HG02610 (cell line): ENCODE data around the gene FAM118A.
"Not testable (repeated sequence)": the region's sequence is repeated elsewhere in the genome, so short reads cannot be mapped to it uniquely, and the experiment has no call there.

Experiments used
- ATAC-seq: cut with Tn5 transposase; IDR thresholded peaks from one replicate; pipeline ENCODE4 v1.9.1; 2021; ENCODE audit warnings: mild to moderate bottlenecking, moderate library complexity; ENCODE audit not compliant: unreplicated experiment

The FAM118A gene

DNA sequence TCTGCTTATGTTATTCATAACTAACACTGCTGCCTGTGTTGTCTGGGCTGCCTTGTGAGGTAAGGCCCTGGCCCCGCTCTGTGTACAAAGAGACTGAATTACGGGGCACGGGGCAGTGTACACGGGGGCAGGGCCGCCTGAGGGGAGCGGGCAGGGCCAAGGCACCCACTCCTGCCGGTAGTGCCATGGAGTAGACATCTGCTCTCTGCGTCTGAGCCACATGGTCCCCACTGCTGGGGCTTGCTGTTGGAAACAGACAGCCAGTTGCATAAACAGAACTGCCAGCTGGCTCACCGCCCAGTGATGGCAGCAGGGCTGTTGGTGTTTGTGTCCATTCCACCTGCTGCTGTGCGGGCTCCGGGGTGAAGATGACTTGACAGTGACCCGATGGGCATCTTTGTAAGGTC is 19.8 kb downstream of the FAM118A start:
- no peak for ATAC-seq

DNA sequence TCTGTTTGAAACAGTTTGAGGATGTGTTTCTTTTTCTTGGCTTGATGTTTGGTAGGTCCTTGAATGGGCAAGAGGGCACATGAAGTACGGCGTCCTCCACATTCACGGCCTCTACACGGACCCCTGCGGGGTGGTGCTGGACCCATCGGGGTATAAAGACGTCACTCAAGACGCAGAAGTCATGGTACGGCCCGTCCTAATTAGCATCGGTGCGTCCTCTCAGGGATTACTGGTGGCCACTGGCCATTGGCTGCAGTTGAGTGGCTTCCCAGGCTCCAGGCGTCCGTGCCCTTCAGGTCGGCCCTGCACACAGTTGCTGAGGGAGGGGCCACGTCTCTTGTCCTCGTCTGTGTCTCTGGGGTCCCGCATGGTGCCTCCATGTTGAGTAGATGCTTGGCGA is 20.8 kb downstream of the FAM118A start:
- no peak for ATAC-seq

DNA sequence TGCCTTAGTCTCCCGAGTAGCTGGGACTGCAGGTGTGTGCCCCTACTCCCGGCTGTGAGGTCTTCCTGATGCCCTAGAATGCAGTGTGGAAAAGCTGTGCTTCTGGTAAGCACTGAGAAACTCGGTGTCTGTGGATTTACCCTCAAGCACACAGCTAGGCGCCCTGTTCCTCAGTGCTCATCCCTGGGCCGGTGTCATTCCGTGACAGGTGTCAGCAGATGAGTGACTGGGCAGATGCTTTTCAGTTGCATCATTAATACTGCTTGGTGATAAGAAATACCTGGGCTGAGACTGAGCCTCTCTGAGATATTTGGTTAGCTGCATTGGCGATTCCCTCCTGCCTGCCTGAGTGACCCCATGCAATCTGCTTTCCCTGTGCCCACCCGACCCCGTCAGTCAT is 21.8 kb downstream of the FAM118A start:
- no peak for ATAC-seq

DNA sequence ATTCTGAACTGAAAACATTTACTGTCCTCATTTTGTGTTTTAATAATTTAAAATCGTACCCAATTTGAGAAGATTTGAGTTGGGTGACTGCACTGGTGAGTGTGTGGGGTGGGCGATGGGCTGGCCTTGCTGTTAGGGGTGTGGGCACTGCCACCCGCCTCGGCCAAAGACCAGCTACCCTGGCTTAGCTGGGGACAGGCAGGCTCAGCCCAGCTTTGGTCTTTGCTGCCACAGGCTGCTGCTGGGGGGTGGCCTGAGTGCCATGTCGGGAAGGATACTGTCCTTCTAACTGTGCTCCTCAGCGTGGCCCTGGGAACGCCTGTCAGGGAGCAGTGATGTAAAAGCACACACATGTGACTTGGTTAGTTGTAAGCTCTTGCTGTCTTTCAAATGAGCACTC is 22.3 kb downstream of the FAM118A start:
- no peak for ATAC-seq

DNA sequence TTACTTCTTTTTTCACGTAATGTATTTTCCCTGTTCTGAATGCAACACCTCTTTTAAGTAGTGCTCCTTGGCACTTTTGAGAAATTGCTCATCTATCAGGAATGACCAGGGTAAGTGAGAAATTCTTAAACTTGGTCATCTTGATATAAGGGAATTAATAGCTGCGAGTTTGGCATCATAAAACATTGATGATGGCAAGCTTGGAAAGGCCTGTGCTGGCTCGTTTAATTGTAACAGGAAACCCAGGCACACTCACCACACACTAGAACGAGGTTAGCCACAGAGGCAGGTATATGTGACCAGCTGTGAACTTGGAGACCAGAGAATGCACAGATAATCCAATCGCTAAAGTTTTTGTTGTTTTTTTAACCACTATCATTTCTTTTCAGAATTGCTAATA is 24.3 kb downstream of the FAM118A start:
- no peak for ATAC-seq

DNA sequence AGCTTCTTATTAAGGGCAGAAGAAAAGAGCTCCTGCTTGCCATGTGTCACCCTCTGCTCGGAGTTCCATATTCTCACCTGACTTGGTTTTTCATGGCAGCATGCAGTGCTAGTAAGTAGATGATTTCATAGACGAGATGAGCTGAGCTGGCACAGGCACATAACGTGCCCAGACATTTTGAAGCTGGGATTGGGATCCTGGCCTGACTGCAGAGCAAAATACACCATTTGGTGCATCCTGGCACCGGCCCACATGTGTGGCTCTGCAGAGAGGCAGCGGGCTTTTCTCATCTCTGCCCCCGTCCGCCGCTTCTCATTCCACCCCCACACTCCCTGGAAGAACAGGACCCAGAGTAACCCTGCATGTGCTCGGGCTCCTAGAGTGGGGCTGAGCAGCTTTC is 24.8 kb downstream of the FAM118A start:
- ATAC-seq: no peak

DNA sequence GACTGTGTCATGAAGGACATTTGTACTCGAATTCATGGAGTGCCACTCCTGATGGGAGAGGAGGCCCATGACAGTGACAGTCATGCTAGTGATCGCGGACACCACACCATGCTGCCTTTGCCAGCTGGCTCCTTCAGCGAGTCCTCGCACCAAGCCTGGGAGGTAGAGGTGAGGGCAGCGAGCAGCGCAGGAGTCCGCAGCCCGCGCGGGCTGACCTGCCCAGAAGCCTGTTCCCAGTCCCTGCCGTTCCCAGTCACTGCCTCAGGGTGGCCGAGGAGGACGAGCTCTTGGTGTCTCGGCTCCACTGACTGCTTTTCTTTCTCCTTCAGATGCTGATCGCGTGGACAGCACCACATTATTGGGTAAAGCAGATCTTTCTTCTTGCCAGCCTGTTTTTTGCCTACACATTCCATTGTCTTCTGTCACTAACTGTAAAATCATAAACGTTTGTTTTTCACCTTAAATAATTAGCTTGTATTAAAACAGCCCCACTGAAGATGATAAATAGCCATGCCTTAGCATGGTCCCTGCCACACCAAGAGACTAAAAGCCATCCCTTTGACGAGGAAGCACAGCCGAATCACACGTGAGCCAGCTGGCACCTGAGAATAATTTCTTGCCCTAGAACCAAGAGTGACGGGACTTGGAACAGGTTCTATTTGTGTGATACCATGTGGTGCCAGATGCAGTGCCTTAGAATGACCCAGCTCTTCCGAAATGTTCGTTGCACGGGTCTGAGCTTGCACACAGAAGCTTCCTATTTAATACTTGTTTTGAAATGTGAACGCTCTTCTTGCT is 25.5 kb downstream of the FAM118A start:
- ATAC-seq: no peak

DNA sequence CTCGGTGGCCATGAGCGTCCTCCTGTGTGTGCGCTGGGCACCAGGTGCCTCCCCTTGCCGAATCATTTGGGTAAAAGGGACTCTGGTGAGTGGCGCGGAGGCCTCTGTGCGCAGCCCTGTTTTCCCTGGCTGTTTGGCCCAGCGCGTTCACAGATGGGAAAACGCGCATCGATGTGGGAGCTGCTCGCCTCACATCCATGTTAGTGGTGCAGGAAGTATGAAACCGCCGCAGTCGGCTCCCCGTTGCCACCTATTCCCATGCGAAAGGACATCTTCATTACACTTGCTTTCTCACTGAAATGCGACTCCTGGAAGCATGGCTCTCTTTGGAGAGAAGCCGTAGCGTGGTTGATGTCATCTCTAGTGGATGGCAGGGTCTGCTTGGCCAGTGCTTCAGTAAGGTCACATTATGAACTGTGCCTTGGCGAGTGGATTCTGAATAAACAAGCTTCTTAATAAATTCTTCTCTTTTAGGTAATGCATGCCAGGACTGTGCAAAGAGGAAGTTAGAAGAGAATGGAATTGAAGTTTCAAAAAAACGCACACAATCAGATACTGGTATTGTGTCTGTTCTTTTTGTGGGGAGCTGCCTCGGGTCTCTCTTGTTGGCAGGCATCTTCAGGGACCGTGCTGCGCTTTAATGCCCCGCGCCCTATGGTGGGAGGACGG is 26.3 kb downstream of the FAM118A start:
- no peak for ATAC-seq

DNA sequence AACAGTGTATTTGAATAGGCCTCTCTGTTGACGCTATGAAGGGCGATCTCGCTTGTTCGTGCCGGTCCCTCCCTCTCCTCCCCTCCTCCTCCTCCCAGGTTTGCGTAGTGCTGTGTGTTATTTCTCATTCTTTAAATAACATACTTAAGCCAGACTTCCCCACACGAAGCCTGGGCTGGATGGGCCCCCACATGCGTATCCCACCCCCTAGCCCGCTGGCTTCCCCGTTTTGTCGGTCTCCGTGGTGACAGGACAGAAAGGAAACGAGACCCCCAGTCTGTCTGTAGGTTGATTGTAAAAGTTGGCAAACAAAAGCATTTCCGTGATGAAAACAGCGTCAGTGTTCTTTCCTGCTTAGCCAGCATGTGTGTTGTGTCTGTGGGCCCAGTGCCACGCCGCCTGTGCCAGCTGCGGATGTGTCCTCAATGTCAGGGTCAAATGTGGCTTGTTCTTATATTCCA is 27.3 kb downstream of the FAM118A start:
- ATAC-seq: no peak

DNA sequence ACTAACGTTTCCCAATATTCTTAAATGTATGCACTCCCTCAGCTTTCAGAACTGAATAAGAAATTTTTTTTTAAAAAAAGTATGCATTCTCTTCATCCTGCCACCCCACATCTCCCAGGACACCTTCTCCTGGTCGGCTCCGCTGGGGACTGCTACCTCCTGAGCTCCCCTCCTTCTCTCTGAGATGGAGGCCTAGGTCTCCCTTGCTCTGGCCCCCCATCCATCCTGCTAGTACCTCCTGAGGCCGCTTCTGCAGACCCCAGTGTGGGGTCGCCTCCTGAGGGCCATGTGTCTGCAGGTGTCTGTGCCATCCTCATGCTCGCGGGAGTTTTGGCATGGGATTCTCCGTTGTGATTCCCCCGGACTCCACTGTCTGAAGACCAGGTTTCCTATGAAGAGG is 27.8 kb downstream of the FAM118A start:
- no peak for ATAC-seq

DNA sequence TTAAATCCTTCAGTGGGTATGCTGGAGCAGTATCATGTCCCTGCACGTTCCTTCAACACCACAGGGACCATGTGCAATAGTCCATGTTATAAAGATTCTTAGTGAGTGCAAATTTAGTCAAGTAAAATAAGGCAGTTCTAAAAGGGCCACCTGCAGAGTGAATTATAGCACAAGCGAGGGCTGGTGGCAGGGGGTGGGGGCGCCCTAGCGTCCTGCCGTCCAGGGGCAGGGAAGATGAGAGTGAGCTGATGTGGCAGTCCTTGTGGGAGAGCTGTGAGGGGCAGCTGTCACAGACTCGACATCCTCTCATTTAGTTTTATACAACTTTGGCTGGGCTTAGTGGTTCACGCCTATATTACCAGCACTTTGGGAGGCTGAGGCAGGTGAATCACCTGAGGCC is 29.1 kb downstream of the FAM118A start:
- no peak for ATAC-seq

DNA sequence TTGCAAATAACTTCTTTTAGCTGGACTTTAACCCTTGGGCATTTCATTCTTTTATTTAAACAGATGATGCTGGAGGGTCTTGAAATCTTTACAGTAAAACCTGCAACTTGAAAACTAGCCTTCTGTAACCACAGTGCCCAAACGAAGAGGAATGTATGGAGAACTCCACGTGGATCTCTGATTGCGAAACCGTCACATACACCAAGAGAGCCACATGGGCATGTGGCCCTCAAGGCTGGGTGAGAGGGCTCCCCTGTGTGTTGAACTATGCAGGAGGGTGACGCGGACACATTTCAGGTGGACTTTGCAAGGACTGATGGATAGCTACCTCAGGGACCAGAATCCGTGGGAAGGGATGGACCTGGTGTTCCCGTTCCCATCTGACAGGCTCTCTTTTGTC is 30.6 kb downstream of the FAM118A start:
- no peak for ATAC-seq

DNA sequence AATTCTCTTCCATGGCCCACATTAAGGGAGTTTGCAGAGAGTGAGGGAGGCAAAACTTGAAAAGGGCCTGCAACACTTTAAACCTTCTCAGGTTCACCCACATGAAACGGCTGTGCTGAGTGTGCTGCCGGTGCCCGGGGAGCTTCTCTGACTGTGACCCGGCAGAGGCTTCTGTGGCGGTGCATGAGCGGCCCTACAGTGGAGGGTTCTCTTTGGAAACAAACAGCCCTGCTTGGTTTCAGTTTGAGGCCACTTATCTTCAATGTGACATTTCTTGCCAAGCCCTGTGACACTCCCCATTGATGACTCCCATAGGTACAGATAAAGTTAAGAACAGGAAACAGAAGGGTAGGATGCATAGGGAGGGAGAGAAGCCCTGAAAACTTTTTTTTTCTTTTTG is 31.8 kb downstream of the FAM118A start:
- ATAC-seq: no peak

DNA sequence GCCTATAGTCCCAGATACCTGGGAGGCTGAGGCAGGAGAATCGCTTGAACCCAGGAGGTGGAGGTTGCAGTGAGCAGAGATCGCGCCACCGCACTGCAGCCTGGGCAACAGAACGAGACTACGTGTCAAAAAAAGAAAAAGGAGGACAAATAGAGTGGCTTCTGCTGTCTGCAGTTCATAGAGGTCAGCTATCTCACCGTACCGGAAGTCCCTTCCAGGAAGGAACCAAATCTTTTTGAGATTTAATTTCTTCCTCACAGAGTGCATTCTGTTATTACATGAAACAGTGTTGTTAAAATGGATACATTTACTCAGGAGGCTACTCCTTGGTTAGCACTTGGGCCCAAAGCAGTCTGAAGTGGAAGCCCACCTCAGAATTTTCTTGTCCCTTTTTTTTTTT is 33.4 kb downstream of the FAM118A start:
- ATAC-seq: no peak

DNA sequence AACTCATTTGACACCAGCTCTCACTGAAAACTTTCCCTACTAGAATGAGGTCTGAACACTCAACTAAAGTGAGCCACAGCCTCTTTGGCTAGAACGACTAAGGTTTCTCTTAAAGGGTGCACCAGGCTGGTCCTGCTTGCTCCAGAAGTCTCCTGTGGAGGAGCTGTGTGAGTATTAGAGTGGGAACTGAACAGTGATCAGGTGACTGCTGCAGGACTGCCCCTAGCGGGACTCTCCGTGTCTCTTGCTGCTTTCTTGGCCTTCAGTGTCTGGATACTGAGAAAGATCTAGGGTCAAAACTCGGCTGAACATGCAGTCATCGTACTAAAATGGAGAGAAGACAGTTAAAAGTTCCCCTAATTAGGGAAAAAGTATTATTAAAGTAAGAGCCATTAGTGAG is 34.6 kb downstream of the FAM118A start:
- ATAC-seq: no peak

DNA sequence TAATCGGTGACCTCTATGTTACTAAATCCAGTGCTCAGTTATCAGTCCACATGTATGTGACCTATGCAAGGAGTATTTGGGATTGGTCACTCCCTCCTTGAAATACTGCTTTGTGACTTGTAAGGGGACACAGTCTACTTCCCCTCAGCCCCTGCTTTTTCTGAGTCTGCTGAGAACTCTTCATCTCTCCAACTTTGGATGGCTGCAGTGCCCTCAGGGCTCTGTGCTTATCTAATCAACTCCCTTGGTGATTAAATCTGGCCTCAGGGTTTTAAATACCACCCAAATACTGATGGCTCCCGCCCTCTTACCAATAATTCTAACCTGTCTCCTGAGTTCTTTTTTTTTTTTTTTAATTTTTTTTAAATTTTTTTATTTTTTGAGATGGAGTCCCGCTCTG is 40.2 kb downstream of the FAM118A start:
- ATAC-seq: no peak

DNA sequence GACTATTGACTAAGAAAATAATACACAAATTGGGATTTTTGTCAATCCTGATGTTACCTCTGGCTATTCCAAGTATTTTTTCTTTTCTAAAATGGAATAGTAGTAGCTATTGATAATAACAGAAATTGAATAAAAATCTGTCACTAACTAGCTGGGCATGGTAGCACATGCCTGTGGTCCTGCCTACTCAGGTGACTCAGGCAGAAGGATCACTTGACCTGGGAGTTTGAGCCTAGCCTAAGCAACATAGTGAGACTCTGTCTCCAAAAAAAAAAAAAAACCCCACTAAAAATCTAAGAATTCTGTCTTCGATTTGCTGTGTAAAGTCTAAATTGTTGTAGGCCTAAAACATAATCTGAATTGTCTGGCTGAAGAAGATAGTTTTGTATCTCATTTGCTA is 42.2 kb downstream of the FAM118A start:
- no peak for ATAC-seq

DNA sequence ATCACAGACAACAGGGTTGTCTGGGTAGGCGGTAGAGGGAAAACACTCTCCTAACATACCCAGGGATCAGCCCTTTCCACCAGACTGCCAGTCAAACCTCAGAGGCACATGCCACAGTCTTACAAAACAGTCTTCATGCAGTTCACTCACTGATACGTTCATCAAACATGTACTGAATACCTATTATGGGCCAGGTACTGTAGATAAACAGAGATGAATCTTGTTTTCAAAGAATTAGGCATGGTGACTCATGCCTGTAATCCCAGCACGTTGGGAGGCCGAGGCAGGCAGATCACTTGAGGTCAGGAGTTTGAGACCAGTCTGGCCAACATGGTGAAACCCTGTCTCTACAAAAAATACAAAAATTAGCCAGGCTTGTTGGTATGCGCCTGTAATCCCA is 43.0 kb downstream of the FAM118A start:
- not testable (repeated sequence) for ATAC-seq

DNA sequence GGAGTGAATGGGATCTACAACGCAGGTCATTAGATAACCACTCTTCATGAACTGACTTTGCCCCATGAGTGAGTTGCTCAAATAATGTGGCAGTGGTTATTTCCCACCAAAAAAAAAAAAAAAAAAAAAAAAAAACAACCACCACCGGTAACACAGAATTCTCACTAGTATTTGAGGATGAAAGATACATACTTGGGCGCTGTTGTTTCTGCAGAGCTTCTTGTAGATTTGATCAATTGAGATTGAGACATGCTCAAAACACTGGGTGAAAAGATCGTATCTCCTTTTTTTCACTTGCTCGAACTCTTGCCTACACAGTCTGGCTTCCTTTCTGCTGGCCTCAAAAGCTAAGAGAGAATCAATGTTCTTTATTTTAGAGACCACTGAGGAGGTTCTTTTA is 44.1 kb downstream of the FAM118A start:
- no peak for ATAC-seq

DNA sequence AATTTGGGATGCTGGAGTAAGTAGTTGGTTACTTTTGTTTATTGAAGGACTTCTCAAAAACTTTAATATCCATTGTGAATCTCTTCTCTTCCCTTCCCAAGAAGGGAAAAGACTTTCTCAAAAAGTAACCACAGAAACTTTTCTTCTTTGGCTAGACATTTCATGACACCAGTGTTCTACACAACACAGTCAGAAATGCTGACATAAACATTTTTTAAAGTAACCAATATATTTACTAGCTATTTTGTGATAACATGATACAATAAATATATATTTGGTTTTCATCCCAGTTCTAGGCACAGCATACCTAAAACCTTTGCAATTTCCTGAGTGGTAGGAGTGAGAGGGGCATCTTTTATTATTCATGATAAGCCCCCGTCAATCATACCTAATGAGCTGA is 47.8 kb downstream of the FAM118A start:
- no peak for ATAC-seq

DNA sequence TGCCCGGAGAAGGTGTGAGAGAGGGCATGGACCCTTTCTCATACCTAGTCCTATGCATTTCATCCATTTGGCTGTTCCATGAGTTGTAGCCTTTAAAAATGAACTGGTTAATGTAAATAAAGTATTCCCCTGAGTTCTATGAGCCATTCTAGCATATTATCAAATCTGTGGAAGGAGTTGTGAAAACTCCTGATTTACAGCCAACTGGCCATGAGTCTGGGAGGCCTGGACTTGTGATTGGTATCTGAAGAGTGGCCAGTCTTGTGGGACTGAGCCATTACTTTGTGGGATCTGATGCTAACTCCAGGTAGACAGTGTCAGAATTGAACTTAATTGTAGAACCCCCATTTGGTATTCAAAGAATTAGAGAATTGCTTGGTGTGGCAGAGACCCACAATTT is 48.4 kb downstream of the FAM118A start:
- no peak for ATAC-seq

DNA sequence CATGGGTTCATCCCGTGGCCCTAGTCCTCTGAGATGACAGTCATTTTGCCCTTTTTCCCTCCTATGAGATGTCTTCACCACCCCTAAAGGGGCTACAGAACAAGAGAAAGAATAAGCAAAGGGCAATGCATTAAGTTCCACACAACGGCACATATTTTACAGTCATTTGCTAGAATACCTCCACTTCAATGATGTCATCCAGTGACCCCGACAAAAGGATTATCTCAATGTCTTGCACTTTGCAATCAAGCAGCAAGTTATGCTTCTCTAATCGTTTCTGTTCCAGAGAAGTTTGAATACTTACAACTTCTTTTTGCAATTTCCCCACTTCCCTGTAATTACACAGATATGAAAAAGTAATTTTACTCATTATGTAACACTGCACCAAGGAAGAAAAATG is 49.9 kb downstream of the FAM118A start:
- ATAC-seq: no peak

DNA sequence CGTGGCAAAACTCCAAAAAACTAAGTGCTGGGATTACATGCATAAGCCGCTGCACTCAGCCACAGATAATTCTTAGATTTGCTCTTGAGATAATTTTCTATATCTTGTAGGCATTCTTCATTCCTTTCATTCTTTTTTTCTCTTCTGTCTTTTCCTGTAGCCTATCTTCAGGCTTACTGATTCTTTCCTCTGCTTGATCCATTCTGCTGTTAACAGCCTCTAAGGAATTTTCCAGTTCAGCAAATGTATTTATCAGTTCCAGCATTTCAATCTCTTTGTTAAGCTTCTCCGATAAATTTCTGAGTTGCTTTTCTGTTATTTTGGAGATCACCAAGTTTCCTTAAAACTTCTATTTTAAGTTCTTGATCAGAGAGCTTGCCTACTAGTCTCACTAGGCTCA is 57.0 kb downstream of the FAM118A start:
- no peak for ATAC-seq
